Activated CD4-positive, alpha-beta memory T cell treated with anti-CD3 and anti-CD28 coated beads for 36 hours (primary cell): ENCODE results near the gene GART. TPM values are rescaled to one million over a fixed set of nuclear protein-coding genes. Genes with fewer than 3 reads are reported as not detected.

ENCODE experiments used
- CTCF ChIA-PET: fragments of 350-600 bp; sonication (Branson Sonifier 250); formaldehyde crosslinking; loops from one replicate; lab custom pipeline; 2021; ENCODE audit warnings: antibody characterized with exemption, inconsistent platforms; lab: Charles Lee
- POLR2A ChIA-PET: fragments of 350-600 bp; sonication (Branson Sonifier 250); formaldehyde crosslinking; loops from one replicate; lab custom pipeline; 2021; ENCODE audit warnings: antibody characterized with exemption; lab: Charles Lee
- DNase-seq: peaks from one replicate; pipeline ENCODE4 v3.0.0-alpha.2; 2020
- H3K27ac Mint-ChIP-seq: one replicate; pipeline ENCODE4 v1.8.0; 2021; ENCODE audit warnings: mixed read lengths
- H3K27me3 Mint-ChIP-seq: one replicate; pipeline ENCODE4 v1.8.0; 2021; ENCODE audit warnings: mixed read lengths
- H3K36me3 Mint-ChIP-seq: one replicate; pipeline ENCODE4 v1.8.0; 2021; ENCODE audit warnings: mixed read lengths
- H3K4me1 Mint-ChIP-seq: one replicate; pipeline ENCODE4 v1.8.0; 2021; ENCODE audit warnings: low read depth, mixed read lengths
- H3K4me3 Mint-ChIP-seq: one replicate; pipeline ENCODE4 v1.8.0; 2021; ENCODE audit warnings: mild to moderate bottlenecking, mixed read lengths
- H3K9me3 Mint-ChIP-seq: one replicate; pipeline ENCODE4 v1.8.0; 2021; ENCODE audit warnings: mixed read lengths
- intact Hi-C: fragments of 100-400 bp; cut with micrococcal nuclease; formaldehyde crosslinking; loops from one replicate; pipeline ENCODE4 v1.15.1; 2023
- total RNA-seq, 2 experiments: library from RNA; stranded (reverse); gene quantifications; one replicate each; pipeline ENCODE4 v1.2.3, GENCODE V29; 2021

Gene GART
- total RNA-seq, 2 experiments from 2014 or later = 210 to 214 TPM

DNA sequence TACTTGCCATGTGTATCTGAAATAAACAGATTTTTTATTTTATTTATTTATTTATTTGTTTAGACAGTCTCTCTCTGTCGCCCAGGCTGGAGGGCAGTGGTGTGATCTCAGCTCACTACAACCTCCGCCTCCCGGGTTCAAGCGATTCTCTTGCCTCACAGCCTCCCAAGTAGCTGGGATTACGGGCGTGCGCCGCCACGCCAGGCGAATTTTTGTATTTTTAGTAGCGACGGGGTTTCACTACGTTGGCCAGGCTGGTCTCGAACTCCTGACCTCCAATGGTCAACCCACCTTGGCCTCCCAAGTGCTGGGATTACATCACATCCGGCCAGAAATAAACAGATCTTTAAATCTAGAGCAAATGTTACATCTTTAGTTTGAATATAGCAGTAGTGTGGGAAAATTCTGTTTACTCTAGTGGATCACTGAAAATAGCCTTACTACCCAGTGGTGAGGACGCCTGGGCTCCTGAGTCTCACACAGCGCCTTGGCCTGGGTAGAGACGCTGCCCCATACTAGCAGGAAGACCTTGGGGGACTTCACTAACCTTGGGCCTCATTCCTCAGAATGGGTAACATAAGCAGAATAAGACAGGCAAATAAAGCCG lies 709 bp downstream of the GART start:
- peaks cover 24% of the 10 kb centered on the region for H3K4me1 Mint-ChIP-seq
- peaks cover 55% of the 10 kb centered on the region for H3K36me3 Mint-ChIP-seq
- peak overlapping the region; percentile 96 for H3K4me3 Mint-ChIP-seq
- intact Hi-C loops = loop anchor here (5.0 to 10.0 kb wide), 4 partner anchors 66 to 1074 kb away; partner anchors contain the start of genes ATP5PO, IL10RB and RCAN1
- H3K9me3 Mint-ChIP-seq = no peaks in the 10 kb centered on the region
- DNase-seq = peak; percentile 44
- H3K27ac Mint-ChIP-seq = peak overlapping the region; percentile 100
- ChIA-PET POLR2A (interaction anchor here (1.5 to 2.0 kb wide), 3 partner anchors 24 to 61 kb away, joined by 3 to 7 read pairs (median 5); partner anchors contain the start of genes DNAJC28 and TMEM50B), CTCF (interaction anchor here (1.1 to 3.1 kb wide), 3 partner anchors 47 to 65 kb away, joined by 3 to 15 read pairs (median 3); partner anchors contain the start of genes DONSON and TMEM50B)
- no peaks in the 10 kb centered on the region for H3K27me3 Mint-ChIP-seq

DNA sequence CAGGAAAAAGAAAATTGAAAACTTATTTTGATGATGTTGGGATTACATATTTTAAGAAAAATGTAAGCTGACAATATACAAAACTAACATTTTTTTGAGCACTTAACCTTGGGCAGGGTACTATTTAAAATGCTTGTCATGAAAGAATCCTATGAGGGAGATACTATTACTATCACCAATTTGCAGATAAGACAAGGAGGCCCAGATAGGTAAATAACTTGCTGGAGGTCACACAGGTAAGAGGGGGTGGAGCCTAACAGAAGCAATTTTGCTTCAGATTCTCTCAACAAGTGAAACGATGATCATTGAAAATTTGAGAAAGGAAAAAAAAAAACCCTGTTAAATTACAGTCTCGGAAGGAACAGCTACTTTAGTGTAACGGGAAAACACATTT lies 1.2 kb downstream of the GART start:
- Mint-ChIP-seq H3K27ac (peak overlapping the region; percentile 100), H3K36me3 (peaks cover 53% of the 10 kb centered on the region), H3K27me3 (no peaks in the 10 kb centered on the region), H3K4me3 (peak overlapping the region; percentile 96), H3K4me1 (peaks cover 19% of the 10 kb centered on the region), H3K9me3 (no peaks in the 10 kb centered on the region)
- no peak for DNase-seq
- ChIA-PET CTCF (interaction anchor here (1.1 to 3.1 kb wide), 3 partner anchors 48 to 65 kb away, joined by 3 to 15 read pairs (median 3); partner anchors contain the start of genes DONSON and TMEM50B), POLR2A (interaction anchor here (1.5 to 2.0 kb wide), 2 partner anchors 23 to 49 kb away, joined by 3 to 7 read pairs; partner anchors contain the start of gene DNAJC28)
- intact Hi-C loops = loop anchor here (5.0 to 10.0 kb wide), 4 partner anchors 67 to 1074 kb away; partner anchors contain the start of genes ATP5PO, IL10RB and RCAN1

DNA sequence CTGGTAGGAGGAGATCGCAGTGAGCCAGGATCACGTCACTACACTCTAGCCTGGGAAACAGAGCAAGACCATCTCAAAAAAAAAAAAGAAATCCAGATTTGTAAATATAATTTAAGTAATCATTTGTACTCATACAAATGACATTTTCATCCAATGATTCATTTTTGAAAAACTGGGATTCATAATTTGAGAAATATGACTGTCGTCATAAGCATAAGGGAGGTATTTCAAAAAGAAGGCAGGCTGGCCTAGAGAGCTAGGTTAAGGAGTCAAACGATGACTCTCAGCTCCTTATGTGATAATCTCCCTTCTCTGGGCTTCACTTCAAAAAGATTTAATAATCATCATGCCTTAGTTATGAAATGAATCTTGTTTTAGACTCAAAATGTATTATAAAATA lies 2.3 kb downstream of the GART start:
- H3K36me3 Mint-ChIP-seq = peaks cover 60% of the 10 kb centered on the region
- DNase-seq = no peak
- ChIA-PET CTCF (interaction anchor here (3.1 kb wide), 1 partner anchor 66 kb away, joined by 15 read pairs; no protein-coding TSS in a partner anchor), POLR2A (no interaction called here)
- peaks cover 12% of the 10 kb centered on the region for H3K4me1 Mint-ChIP-seq
- intact Hi-C loops = loop anchor here (5.0 to 10.0 kb wide), 4 partner anchors 68 to 1075 kb away; partner anchors contain the start of genes ATP5PO, IL10RB and RCAN1
- H3K27ac Mint-ChIP-seq = no peak overlapping the region
- H3K9me3 Mint-ChIP-seq = no peaks in the 10 kb centered on the region
- H3K27me3 Mint-ChIP-seq = no peaks in the 10 kb centered on the region
- H3K4me3 Mint-ChIP-seq = no peak overlapping the region

DNA sequence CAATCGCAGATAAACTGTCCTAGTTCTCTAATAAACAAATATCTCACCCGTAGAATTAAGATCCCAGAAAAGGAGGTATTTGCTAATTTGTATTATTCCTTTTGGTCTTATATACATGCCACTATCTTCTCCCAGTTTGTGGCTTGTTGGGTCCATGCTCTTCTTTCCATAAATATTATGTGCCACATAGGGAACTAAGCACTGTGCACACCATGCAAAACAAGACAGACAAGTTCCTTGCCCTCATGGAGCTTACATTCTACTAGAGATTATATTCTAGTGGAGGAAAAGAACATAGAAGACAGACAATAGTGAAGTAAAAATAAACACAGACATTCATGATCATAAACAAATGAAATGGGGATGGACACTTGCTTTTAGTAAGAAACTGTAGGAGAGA lies 4.7 kb downstream of the GART start:
- H3K4me3 Mint-ChIP-seq = no peak overlapping the region
- H3K36me3 Mint-ChIP-seq = peaks cover 62% of the 10 kb centered on the region
- CTCF ChIA-PET = interaction anchor here (2.2 kb wide), 1 partner anchor 69 kb away, joined by 12 read pairs; no protein-coding TSS in a partner anchor
- DNase-seq = no peak
- no peaks in the 10 kb centered on the region for H3K9me3 Mint-ChIP-seq
- no peak overlapping the region for H3K27ac Mint-ChIP-seq
- POLR2A ChIA-PET = interaction anchor here (0.7 kb wide), 1 partner anchor 19 kb away, joined by 3 read pairs; no protein-coding TSS in a partner anchor
- intact Hi-C loops = no loop called here
- H3K4me1 Mint-ChIP-seq = peaks cover 12% of the 10 kb centered on the region
- H3K27me3 Mint-ChIP-seq = no peaks in the 10 kb centered on the region

DNA sequence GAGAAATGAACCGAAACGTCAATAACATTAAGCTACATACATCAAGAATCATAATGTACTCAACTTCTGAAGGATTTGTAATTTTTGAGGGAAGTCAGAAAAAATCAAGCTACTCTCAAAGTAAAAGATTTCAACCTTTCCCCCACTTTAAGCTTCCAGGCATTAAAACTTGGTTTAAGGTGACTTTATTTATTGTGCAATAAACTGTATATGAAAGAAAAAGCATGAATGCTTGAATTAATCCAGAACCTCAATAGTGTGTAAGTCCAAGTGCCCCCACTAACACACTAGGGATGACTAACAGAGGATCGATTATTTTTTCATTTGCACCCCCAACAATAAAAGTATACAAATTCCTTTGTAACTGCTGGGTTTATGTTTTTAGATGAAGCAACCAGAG lies 10.9 kb downstream of the GART start:
- H3K4me1 Mint-ChIP-seq = peaks cover 1% of the 10 kb centered on the region
- H3K36me3 Mint-ChIP-seq = peaks cover 66% of the 10 kb centered on the region
- no peaks in the 10 kb centered on the region for H3K27me3 Mint-ChIP-seq
- no peak overlapping the region for H3K4me3 Mint-ChIP-seq
- no peak overlapping the region for H3K27ac Mint-ChIP-seq
- POLR2A ChIA-PET = interaction anchor here (1.0 kb wide), 1 partner anchor 12 kb away, joined by 5 read pairs; the partner anchor contains the start of gene SON
- no peaks in the 10 kb centered on the region for H3K9me3 Mint-ChIP-seq
- CTCF ChIA-PET = interaction anchor here (0.7 to 1.6 kb wide), 2 partner anchors 9 to 75 kb away, joined by 3 to 5 read pairs; no protein-coding TSS in a partner anchor
- no peak for DNase-seq
- intact Hi-C loops = no loop called here

DNA sequence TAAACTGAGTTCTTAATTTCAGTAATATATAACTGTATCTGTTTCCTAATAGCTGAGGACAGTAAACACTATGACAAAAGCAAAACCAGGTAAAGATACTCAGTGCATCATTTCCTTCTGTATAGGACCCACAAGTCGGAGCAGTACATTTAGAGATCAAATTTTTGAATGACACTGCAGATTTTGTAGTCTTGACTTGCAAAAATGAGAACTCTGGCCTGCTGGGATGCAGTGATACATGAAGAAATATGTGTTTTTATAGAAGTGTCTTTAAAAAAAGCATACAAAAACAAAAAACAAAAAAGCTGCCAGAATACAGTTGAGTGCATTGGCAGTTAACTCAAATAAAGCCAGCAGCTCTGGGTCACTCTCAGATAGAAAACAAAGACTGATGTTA lies 19.0 kb downstream of the GART start:
- POLR2A ChIA-PET = no interaction called here
- DNase-seq = no peak
- Mint-ChIP-seq H3K27ac (no peak overlapping the region), H3K9me3 (no peaks in the 10 kb centered on the region), H3K27me3 (no peaks in the 10 kb centered on the region), H3K36me3 (peaks cover 32% of the 10 kb centered on the region), H3K4me3 (no peak overlapping the region), H3K4me1 (no peaks in the 10 kb centered on the region)
- intact Hi-C loops = no loop called here
- CTCF ChIA-PET = interaction anchor here (2.3 kb wide), 1 partner anchor 83 kb away, joined by 6 read pairs; no protein-coding TSS in a partner anchor

DNA sequence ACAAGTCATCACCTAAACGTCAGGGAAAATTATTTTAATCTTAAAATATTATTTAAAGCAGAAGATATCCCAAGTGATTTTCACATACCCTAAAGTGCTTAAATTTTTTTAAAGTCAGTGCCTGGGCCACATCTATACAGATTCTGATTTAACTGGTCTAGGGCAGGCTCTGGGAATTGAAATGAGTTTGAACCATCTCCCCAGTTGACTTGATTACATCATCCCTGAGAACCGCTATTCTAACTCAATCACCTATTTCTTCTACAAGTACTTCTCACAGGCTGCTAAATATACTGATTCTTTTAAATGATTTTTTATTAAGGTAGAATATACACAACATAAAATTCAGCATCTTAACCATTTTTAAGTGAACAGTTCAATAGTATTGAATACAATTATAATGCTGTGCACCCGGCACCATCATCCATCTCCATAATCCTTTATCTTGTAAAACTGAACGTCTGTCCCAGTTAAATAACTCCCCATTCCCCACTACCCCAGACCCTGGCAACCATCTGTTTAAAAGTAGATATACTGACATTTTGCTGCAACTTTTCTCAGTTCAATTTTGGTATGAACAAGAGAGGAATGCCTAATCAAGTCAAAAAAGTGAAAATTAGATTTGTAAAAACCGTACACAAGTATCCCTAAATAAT lies 19.5 kb downstream of the GART start:
- Mint-ChIP-seq H3K4me3 (no peak overlapping the region), H3K9me3 (no peaks in the 10 kb centered on the region), H3K27ac (no peak overlapping the region), H3K27me3 (no peaks in the 10 kb centered on the region), H3K4me1 (no peaks in the 10 kb centered on the region), H3K36me3 (peaks cover 31% of the 10 kb centered on the region)
- ChIA-PET CTCF (interaction anchor here (0.6 kb wide), 1 partner anchor 9 kb away, joined by 3 read pairs; no protein-coding TSS in a partner anchor), POLR2A (no interaction called here)
- intact Hi-C loops = no loop called here
- no peak for DNase-seq

DNA sequence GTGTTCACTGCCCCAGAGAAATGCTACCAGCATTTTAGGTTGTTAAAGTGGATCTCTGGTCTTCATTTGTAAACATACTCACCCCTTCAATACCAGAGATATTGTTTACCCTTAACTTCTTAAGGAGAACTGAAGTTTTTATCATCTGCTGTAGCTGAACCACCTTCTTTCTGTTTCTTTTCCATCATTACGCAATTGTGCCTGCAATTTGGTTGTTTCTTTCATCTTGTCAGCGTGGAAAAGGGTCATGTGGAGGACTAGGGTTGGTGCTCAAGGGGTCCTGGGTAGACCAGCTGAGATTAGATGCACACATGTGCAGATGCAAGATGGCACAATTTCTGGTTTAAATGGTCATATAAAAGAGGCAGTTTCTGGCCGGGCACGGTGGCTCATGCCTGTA lies 23.0 kb downstream of the GART start:
- Mint-ChIP-seq H3K4me1 (peaks cover 9% of the 10 kb centered on the region), H3K27me3 (no peaks in the 10 kb centered on the region), H3K9me3 (no peaks in the 10 kb centered on the region), H3K4me3 (no peak overlapping the region), H3K36me3 (peaks cover 44% of the 10 kb centered on the region), H3K27ac (no peak overlapping the region)
- ChIA-PET CTCF (no interaction called here), POLR2A (no interaction called here)
- no peak for DNase-seq
- intact Hi-C loops = no loop called here

DNA sequence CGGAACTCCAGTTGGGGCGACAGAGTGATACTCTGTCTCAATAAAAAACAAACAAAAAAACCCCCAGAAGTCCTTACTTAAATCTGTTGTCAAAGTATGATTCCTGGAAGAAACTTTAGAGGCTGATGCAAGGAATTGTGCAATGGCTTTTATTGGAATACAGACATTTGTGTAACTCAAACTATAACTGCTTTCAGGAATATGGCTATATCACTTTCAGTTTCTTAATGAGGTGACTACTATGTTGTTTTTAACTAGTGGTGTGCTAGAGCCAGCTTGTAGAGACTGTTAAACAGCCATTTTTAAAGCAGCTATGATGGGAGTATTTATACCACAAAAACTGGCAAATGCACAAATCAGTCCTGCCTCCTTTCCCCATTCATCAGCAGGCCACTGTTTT lies 27.7 kb downstream of the GART start:
- Mint-ChIP-seq H3K9me3 (no peaks in the 10 kb centered on the region), H3K27ac (peak overlapping the region; percentile 30), H3K4me1 (peaks cover 9% of the 10 kb centered on the region), H3K27me3 (no peaks in the 10 kb centered on the region), H3K36me3 (peaks cover 58% of the 10 kb centered on the region), H3K4me3 (no peak overlapping the region)
- CTCF ChIA-PET = interaction anchor here (1.2 to 1.9 kb wide), 2 partner anchors 92 to 153 kb away, joined by 3 to 12 read pairs; no protein-coding TSS in a partner anchor
- no peak for DNase-seq
- POLR2A ChIA-PET = interaction anchor here (1.4 kb wide), 1 partner anchor 34 kb away, joined by 5 read pairs; the partner anchor contains the start of gene TMEM50B
- intact Hi-C loops = no loop called here

DNA sequence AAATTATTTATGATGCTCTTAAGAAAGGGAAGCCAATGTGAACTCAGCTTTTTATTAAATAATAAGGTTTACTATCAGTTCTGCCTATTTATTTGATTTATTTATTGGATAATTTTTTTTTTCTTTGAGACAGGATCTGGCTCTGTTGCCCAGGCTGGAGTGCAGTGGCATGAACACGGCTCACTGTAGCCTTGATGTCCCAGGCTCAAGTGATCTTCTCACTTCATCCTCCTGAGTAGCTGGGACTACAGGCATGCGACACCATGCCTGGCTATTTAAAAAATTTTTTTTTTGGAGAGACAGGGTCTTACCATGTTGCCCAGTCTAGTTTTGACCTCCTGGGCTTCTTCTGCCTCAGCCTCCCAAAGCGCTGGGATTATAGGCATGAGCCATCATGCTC lies 29.4 kb downstream of the GART start:
- Mint-ChIP-seq H3K4me3 (no peak overlapping the region), H3K36me3 (peaks cover 62% of the 10 kb centered on the region), H3K9me3 (no peaks in the 10 kb centered on the region), H3K27me3 (no peaks in the 10 kb centered on the region), H3K27ac (no peak overlapping the region), H3K4me1 (peaks cover 9% of the 10 kb centered on the region)
- CTCF ChIA-PET = no interaction called here
- DNase-seq = no peak
- intact Hi-C loops = no loop called here
- POLR2A ChIA-PET = no interaction called here

DNA sequence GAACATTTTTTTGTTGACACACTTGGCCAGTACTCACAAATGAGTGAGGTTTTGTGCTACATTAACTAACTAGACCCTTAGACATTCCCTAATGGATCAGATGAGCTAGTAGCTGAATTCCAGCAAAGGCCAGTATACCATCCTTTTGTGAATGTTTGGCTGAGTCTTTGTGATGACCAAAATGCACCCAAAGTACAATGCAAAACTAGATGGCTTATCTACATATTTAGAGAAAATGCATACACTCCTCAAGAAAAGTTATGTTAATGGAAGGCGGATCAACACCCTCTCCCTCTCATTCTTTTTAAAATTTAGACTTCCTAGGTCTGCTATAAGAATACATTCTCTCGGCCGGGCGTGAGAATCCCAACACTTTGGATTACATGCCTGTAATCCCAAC lies 30.3 kb downstream of the GART start:
- H3K27me3 Mint-ChIP-seq = no peaks in the 10 kb centered on the region
- H3K27ac Mint-ChIP-seq = no peak overlapping the region
- no peaks in the 10 kb centered on the region for H3K9me3 Mint-ChIP-seq
- no peak overlapping the region for H3K4me3 Mint-ChIP-seq
- ChIA-PET CTCF (interaction anchor here (0.6 kb wide), 1 partner anchor 66 kb away, joined by 3 read pairs; no protein-coding TSS in a partner anchor), POLR2A (no interaction called here)
- no peak for DNase-seq
- peaks cover 60% of the 10 kb centered on the region for H3K36me3 Mint-ChIP-seq
- peaks cover 9% of the 10 kb centered on the region for H3K4me1 Mint-ChIP-seq
- intact Hi-C loops = no loop called here

DNA sequence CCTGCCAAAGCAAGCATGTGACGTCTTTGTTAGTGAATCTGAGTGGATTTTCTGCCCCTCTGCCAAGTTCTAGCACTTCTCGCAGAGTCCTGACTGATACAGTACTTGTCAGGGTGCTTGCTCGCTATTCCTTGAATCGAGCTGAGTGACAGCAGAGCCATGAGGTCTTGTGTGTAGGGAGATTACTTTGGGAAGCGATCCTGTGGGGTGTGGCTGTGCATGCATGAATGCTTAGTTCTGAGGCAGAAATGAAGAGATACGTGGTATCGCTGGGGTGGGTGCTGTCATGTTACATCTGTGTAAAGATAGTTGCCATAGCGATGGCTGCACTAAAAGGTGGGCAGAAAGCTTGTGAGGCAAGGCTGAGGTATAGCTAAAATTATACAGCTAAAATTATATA lies 31.1 kb downstream of the GART start:
- POLR2A ChIA-PET = no interaction called here
- intact Hi-C loops = no loop called here
- no peaks in the 10 kb centered on the region for H3K27me3 Mint-ChIP-seq
- H3K27ac Mint-ChIP-seq = no peak overlapping the region
- CTCF ChIA-PET = no interaction called here
- H3K4me3 Mint-ChIP-seq = no peak overlapping the region
- peaks cover 9% of the 10 kb centered on the region for H3K4me1 Mint-ChIP-seq
- peaks cover 60% of the 10 kb centered on the region for H3K36me3 Mint-ChIP-seq
- no peak for DNase-seq
- no peaks in the 10 kb centered on the region for H3K9me3 Mint-ChIP-seq
